ENCODE data around the gene SSC4D.
"Not testable (repeated sequence)": the region's sequence is repeated elsewhere in the genome, so short reads cannot be mapped to it uniquely, and the experiment has no call there.

SSC4D gene

DNA sequence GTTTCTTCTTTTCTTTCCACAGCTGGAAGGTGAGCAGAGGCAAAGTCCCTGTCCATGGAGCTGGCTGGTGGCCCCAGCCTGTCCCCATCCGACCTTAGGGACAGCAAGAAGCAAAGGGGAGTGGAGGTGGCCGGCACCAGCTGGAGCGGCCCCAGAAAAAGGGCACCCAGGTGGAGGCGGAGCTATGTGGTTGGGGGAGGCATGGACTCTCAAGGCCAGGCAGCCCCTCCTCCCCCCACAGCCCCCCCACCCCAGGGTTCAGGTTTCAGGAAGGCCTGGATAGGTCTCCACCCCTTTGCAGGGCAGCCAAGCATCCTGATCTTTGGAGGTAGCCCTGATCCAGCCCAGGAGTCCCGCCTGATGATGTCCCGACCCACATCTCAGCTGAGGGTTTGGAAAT, at the start of gene SSC4D:
TSS of gene SSC4D (minus strand) at position 161 of the 400 bp plus-strand sequence. CDS start 5,258 bp downstream, outside the sequence.
- DNase-seq: no peak

DNA sequence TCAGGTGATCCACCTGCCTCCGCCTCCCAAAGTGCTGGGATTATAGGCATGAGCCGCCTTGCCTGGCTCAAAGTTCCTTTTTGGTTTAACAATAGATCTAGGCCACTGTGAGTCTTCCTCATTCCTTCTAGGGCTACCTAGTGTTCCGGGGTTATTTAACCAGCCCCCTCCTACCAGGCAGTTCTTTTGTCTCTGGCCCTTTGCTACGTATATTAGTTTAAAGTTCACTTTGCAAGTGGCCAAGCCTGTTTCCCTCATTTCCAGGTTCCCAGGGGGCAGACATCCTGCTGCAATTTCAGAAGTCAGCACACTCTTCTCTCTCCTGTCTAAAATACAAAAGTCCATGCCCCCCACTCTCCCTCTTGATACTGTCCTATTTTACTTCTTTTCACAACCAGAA, 49.0 kb upstream of the SSC4D start:
- DNase-seq: not testable (repeated sequence)

DNA sequence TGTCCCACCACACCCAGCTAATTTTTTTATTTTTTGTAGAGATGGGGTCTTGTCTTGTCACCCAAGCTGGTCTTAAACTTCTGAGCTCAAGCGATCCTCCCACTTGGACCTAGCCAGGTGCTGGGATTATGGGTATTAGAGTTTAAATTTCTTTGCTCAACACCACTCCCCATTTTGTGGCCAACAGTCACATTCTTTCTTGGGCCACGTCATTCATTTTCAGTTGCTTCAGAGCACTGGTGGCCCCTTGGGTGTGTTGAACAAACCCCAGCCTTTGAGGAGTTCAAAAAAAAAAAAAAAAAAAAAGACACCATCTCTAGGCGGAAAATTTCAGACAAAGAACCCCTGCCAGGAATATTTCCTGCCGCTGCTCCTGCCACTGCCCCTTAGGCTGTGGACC, 47.5 kb upstream of the SSC4D start:
- DNase-seq: not testable (repeated sequence)

DNA sequence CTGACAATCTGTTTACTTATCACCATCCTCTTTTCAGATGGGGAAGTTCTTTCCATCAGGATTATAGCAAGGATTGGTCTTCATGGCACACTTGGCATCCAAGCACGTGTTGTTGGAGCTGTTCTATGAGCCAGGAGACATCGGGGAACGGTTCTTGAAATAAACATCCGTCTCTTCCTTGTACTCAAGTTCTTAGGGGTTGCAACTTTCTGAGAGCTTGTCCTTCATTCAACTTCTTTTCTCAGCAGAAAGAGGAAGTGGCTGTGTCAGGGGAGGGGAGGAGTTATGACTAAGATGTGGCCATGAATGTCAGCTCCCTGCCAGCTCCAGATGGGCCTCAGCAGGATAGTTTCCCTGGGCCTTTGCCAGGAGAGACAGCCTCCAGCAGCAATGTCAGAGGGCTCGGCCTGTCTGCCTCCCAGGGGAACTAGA, 36.1 kb upstream of the SSC4D start:
- peak; percentile 23 for DNase-seq

DNA sequence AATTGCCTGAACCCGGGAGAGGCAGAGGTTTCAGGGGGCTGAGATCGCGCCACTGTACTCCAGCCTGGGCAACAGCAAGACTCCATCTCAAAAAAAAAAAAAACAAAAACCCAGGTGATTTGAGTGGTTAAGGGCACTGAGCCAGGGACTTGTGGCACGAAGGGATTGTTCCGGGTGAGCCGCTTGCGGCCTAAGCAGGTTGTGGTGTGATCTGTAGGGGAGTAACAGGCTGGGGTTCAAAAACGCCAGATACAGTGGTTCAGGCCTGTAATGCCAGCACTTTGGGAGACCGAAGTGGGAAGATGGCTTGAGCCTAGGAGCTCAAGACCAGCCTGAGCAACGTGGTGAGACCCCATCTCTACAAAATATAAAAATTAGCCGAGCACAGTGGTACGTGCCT, 34.3 kb upstream of the SSC4D start:
- peak; percentile 12 for DNase-seq

DNA sequence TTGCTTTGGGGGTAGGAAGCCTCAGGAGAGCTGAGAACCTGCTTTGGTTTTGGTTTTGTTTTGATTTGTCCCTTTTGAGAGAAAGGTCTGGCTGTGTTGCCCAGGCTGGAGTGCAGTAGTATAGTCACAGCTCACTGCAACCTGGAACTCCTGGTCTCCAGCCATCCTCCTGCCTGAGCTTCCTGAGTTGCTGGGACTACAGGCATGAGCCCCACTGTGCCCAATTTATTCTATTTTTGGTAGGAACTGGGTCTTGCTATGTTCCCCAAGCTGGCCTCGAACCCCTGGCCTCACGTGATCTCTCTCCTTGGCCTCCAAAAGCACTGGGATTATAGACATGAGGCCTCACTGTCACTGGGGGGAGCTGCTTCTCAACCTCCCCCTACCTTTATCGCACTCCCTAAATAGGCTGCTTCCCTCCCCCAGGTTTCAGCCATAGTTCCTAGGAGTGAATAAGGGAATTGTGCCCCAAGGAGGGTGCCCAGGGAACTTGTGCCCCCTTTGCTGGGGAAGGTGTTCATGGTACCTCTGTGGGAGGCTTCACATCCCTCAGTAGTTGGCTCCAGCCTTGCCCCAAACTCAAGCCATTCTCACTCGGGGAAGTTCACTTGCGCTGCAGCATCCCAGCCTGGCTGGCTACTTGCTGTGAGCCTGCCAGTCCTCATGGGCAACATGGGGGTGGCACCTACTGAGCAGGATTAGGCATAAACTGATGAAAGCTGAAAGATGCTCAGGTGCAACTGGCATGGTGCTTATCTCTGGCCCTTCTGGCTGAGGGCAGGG, 33.4 kb upstream of the SSC4D start:
- not testable (repeated sequence) for DNase-seq

DNA sequence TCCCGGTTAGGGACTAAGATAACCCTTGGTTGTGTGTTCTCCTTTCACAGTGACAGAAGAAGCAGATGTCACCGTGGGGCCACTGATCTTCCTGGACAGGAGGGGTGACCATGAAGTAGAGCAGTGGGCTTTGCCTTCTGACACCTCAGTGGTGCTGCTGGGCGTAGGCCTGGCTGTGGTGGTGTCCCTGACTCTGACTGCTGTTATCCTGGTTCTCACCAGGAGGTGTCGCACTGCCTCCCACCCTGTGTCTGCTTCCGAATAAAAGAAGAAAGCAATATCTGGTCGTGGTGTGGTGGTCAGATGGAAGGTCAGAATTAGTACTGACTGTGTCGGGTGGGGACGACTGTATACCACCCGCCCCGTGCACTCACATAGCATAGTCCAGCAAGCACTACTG, 32.3 kb upstream of the SSC4D start:
- DNase-seq: not testable (repeated sequence)

DNA sequence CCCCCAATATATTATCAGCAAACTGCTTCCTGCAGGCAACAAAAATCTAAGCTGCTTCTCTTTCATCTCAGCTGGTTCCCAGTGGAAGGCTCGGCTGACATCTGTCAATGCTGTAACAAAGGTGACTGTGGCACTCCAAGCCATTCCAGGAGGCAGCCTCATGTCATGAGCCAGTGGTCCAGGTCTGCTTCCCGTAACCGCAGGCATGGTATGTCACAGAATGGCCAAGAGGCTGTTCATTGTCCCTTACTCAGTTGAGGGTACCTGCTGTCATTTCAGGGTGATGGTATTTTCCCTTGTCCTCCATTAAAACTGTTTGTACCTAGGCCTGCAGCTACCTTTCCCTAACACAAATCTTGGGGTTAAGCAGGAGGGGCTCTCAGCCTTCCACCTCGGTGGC, 30.9 kb upstream of the SSC4D start:
- not testable (repeated sequence) for DNase-seq

DNA sequence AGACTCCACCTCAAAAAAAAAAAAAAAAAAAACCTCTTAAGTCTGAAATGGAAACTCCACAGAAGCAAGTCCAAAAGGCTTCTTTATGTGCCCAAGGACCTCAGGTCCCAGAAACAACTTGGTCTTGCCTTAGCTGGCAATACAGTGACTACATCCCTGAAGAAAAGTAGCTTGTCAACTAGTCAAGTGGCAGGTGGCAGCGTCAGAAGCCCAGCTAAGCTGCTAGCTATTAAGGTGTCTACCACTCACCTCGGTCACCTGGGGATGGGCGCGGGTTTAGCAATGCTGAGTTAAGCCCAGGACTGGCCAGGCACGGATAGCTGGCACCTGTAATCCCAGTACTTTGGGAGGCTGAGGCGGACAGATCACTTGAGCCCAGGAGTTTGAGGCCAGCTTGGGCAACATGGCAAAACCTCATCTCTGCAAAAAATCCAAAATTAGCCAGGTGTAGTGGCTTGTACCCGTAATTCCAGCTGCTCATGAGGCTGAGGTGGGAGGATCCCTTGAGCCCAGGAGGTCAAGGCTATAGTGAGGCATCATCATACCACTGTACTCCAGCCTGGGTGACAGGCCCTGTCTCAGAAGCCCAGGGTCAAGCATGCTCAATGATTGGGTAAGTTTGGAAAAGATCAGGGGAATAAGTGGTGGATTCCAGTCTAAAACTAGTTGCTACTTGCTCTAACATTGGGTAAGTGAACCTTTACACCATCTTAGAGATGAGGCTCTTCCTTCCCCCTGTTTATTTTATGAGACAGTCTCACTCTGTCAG, 29.8 kb upstream of the SSC4D start:
- DNase-seq: not testable (repeated sequence)

DNA sequence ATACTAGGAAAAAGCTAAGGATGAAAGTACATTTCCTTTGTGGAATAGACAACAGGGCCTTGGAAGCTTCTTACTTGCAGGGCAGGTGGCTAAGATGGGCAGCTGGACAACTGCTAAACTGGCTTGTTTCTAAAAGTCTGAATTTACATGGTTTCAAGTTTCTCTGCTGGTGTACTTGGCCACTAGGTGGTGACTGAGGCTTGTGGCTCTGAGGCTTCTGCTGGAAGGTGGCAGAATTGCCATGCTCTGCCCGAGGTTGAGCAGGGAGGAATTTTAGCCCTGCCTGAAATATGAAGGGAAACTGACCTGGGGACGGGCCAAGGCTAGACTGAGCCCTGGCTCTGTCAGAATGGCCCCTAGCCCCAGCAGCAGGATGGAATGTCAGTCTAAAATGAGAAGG, 28.4 kb upstream of the SSC4D start:
- DNase-seq: peak; percentile 64

DNA sequence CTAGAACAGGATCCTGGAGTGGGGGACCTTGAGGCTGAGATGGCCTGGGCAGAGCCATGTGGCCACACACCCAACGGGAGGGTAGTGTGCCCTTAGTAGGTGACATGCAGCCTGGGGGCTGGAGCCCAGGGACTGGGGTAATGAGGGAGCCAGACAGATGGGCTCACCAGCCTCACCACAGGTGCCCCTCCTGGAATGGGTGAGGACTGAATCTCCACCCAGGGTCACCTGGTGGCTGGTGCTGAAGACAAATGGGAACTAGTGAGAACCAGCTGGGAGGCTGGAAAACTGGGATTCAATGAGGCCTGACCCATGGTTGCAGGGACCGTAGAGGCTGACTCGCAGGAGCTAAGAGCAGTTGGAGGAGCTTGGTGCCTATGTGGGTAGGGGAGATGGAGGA, 21.3 kb upstream of the SSC4D start:
- DNase-seq: no peak

DNA sequence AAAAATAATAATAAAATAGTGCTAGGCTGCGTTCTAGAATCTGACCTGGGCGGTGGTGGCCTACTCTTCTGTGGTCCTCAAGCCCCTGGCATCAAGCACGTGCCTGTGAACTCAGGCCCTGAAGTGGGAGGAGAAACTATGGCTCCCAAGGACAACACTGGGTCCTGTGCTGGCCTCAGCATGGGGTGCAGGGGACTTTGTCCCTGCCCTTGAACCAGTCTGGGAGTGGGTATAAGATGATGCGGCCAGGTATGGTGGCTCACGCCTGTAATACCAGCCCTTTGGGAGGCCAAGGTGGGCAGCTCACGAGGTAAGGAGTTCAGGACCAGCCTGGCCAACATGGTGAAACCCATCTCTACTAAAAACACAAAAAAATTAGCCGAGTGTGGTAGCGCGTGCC, 20.7 kb upstream of the SSC4D start:
- DNase-seq: no peak

DNA sequence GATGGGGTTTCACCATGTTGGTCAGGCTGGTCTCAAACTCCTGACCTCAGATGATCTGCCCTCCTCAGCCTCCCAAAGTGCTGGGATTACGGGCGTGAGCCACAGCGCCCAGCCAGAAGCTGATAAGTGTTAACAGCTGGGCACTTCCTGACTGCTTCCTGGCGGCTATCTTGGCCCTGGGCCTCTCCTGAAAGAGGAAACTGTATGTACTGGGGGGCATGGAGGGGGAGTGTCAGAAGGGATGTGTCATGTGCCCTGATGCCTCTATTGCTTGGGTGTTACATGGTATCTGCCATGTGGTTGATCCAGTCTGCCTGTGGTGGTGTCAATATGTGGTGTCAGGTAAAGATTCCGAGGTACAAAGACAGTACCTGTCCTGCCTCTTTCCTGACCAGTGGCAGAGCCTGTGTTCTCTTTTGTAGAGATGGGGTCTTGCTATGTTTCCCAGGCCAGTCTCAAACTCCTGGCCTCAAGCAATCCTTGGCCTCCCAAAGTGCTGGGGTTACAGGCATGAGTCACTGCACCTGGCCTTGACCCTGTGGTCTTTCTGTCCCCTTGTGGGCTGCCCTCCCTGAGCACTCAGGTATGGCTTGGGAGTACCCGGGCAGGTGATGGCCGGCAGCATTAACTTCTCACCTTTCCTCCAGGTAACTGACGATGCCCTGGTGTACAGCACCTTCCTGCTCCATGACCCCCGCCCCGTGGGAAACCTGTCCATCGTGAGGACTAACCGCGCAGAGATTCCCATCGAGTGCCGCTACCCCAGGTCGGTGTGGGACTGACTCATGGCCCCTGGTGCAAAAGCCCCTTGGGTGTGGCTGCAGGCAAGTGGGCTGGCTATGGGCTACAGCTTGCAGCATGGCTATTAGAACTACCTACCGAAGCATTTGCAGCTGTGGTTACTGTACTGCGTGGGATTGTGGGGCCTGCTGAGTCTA, 19.6 kb upstream of the SSC4D start:
- no peak for DNase-seq

DNA sequence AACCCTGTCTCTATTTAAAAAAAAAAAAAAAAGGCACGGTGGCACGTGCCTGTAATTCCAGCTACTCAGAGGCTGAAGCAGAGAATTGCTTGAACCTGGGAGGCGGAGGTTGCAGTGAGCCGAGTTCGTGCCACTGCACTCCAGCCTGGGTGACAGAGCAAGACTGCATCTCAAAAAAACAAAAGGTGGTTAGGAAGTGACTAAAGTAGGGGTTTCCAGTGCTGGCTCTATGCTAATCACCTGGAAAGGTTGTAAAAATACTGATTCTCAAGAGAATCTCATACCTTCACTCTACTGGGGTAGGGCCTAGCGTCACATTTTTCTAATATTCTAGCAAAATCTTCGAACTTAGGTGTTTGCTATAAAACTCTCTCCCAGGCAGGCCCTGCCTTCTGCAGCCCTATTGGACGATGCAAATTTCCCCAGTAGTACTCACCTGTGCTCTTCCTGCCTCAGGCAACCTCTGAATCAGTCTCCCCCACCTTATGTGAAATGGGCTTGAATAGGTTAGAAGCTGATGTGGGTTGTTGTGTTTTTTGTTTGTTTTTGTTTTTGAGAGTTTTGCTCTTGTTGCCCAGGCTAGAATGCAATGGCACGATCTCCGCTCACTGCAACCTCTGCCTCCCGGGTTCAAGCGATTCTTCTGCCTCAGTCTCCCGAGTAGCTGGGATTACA, 18.8 kb upstream of the SSC4D start:
- DNase-seq: no peak

DNA sequence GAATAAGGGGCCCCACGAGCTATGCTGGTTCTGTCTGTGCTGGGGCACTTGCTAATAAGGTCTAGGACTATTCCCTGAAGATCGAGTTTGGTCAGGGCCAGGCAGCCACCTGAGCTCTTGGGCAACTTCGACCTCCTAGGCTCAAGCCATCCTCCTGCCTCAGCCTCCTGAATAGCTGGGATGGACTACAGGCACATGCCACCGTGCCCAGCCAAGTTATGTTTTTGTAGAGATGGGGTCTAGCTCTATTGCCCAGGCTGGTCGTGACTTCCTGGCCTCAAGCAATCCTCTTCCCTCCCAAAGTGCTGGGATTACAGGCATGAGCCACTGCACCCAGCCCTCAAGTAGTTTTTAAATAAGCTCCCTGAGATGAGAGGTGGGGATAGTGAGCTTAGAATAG, 18.1 kb upstream of the SSC4D start:
- DNase-seq: no peak

DNA sequence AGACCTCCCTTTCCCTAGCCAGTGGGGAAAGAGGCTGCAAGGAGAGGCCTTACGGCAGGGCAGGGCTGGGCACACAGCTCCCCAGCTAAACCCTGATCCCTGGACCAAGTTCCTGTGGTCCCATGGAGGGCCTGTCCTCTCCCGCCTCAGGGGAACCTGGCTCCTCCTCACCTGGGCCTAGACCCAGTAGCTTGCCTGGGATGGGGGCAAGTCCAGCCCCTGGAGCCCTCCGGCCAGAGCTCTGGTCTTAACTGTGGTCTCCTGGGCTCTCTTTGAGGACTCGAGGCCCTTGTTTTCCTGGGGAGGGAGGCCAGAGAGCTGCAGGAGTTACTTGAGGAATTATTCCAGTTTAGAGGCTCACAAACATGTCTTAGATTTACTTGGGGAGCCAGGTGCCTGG, 16.7 kb upstream of the SSC4D start:
- DNase-seq: no peak

DNA sequence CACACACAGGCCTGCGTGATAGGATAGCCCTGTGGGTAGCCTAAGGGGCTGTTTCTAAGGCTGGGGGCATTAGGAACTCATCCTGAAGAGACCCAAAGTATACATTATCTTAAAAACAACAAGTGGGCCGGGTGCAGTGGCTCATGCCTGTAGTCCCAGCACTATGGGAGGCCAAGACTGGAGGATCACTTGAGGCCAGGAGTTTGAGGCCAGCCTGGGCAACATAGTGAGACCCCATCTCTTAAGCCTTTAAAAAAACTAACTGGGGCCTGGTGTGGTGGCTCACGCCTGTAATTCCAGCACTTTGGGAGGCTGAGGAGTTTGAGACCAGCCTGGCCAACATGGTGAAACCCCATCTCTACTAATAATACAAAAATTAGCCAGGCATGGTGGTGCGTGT, 16.1 kb upstream of the SSC4D start:
- not testable (repeated sequence) for DNase-seq

DNA sequence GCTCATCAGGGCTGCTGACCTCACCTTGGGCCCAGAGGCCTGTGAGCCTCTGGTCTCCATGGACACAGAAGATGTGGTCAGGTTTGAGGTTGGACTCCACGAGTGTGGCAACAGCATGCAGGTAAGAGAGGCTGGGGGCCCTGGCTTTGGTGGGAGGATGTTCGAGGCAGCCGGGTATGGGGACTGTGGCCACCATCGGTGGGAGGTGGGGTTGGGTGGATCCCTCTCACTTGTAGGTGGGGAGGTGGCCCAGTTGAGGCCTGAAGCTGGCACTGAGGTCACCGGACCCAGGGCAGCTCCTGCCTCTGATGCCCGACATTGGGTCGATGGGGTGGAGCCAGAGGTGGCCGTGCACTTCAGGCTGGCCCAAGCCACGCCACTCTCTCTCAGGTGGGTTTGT, 15.7 kb upstream of the SSC4D start:
- no peak for DNase-seq

DNA sequence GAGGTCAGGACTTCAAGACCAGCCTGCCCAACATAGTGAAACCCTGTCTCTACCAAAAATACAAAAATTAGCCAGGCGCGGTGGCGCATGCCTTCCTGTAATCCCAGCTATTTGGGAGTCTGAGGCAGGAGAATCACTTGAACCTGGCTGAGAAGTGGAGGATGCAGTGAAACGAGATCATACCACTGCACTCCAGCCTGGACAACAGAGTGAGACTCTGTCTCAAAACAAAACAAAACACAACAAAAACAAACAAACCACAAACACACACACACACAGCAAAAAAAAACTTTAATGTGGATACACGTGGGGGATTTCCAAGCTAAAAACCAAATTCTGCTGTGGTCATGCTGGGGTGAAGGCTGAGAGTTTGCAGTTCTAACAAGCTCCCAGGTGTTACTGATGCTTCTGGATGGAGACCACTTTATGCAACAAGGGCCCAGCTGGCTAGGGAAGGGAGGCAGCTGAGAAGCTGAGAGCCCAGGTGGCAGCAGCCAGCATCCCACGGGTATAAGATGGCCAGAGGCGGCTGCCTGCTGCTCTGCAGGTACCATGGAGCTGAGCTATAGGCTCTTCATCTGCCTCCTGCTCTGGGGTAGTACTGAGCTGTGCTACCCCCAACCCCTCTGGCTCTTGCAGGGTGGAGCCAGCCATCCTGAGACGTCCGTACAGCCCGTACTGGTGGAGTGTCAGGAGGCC, 15.1 kb upstream of the SSC4D start, which contains the start of gene ZP3:
TSS of gene ZP3 (plus strand) at position 538 of the 699 bp plus-strand sequence. CDS start at position 553, 15 bp downstream.
- no peak for DNase-seq

DNA sequence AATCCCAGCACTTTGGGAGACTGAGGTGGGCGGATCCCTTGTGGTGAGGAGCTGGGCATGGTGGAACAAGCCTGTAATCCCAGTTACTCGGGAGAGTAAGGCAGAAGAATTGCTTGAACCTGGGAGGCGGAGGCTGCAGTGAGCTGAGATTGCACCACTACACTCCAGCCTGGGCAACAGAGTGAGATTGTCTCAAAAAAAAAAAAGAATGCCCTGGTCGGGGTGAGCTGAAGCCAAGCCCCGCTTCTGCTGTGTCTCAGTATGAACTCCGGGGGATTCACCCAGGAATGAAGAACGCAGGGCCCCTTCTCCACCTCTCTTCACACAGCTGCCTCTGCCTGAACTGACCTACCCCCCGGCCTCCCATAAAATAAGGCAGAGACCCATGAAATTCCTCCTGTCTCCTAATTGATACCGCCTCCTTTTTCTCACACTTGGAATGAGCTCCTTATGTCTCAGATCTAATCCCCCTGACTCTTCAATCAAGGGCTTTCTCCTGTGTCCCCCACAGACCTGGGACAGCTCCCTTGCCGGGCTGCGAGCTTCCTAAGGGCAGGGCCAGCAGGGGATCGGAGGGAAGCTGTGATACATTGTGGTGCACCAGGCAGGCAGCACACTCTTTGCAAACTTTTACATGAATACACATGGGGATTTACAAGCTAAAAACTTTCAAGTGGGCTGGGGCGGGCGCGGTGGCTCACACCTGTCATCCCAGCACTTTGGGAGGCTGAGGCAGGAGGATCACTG, 14.3 kb upstream of the SSC4D start:
- no peak for DNase-seq

DNA sequence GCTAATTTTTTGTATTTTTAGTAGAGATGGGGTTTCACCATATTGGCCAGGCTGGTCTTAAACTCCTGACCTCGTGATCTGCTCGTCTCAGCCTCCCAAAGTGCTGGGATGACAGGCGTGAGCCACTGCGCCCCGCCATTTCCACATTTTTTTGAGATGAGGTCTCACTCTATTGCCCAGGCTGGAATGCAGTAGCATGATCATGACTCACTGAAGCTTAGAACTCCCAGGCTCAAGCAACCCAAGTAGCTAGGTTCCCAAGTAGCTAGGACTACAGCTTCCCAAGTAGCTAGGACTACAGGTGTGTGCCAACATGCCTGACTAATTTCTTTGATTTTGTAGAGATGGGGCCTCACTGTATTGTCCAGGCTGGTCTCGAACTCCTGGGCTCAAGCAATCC, 11.6 kb upstream of the SSC4D start:
- not testable (repeated sequence) for DNase-seq
